ENCODE data around the gene PSMG2.

DNA sequence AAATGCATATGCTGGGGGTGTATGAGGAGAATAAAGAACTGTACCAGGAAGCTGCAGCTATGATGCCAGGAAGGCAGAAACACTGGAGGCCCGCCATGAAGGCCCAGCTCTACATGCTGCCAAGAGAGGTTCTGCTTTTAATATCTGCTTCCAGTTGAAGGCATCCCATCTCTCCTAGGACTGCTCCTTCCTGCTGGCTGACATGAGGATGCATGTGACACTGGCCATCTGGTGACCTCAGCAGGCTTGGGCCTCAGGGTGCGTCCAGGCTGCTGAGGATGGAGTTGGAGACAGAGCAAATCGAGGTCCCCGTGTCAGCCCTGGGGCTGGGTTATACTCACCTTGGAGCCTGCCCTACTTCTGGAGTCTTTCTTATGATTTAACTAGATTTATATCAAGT is 49.0 kb downstream of the PSMG2 start:
- TF ChIP-seq FOXA1 (IDR thresholded peaks at IDR 0.05) (no peak), FOXA1 (CRISPR knock-in tag; IDR thresholded peaks at IDR 0.05) (no peak), TCF7L2 (IDR thresholded peaks at IDR 0.05; ENCODE audit: low read depth, low read length) (no peak), GABPA (IDR thresholded peaks at IDR 0.05; ENCODE audit: low read depth, low read length) (no peak), GABPA (CRISPR knock-in tag; IDR thresholded peaks at IDR 0.05; ENCODE audit: low read depth) (no peak)
- TF ChIP-seq, protein P1, sequence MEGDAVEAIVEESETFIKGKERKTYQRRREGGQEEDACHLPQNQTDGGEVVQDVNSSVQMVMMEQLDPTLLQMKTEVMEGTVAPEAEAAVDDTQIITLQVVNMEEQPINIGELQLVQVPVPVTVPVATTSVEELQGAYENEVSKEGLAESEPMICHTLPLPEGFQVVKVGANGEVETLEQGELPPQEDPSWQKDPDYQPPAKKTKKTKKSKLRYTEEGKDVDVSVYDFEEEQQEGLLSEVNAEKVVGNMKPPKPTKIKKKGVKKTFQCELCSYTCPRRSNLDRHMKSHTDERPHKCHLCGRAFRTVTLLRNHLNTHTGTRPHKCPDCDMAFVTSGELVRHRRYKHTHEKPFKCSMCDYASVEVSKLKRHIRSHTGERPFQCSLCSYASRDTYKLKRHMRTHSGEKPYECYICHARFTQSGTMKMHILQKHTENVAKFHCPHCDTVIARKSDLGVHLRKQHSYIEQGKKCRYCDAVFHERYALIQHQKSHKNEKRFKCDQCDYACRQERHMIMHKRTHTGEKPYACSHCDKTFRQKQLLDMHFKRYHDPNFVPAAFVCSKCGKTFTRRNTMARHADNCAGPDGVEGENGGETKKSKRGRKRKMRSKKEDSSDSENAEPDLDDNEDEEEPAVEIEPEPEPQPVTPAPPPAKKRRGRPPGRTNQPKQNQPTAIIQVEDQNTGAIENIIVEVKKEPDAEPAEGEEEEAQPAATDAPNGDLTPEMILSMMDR (CRISPR knock-in tag; IDR thresholded peaks at IDR 0.05), result no peak

All from HepG2 (cell line).